DOHH2 (cell line): ENCODE results near the gene TMTC1.

Experiments used
- CTCF ChIP-seq: fragments of 200-600 bp; sonication (generic); IDR thresholded peaks from one replicate; pipeline ENCODE4 v1.5.1; 2014; ENCODE audit warnings: antibody characterized with exemption, mild to moderate bottlenecking, low read depth, low read length; ENCODE audit not compliant: poor library complexity, severe bottlenecking
- EZH2phosphoT487 ChIP-seq: fragments of 200-600 bp; sonication (generic); IDR thresholded peaks from 2 replicates; pipeline ENCODE4 v1.6.1; 2017; ENCODE audit warnings: borderline replicate concordance, mild to moderate bottlenecking, antibody characterized with exemption, low read length, moderate library complexity, mixed read lengths

DNA sequence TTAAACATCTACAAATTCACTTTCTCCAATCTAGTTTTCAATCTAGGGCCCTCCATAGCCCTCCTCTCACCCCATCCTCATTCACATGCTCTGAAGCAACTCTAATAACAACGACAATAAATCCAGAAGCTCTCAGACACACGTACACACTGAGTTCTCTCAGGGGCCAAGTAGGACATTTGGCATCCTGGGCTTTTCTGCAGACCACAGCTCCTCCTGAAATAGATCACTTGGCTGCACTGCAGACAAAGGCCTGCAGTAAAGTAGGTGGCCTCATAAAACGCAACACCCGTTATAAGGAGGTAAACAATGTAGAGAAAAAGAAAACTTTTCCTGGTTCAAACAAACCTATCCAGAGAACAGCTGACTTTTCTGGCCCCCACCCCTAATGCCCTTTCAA is 111.2 kb downstream of the TMTC1 start:
- TF ChIP-seq CTCF (no peak), EZH2phosphoT487 (no peak)
